CD4-positive, CD25-positive, alpha-beta regulatory T cell (primary cell): Measurements from ENCODE around the gene KIFBP. TPM values are rescaled to one million over a fixed set of nuclear protein-coding genes. Genes with fewer than 3 reads are reported as not detected.

Source experiments
- ATAC-seq, 2 donors: fragments of 150-1000 bp; cut with Tn5 transposase; one replicate each; pipeline ENCODE4 v1.10.0; 2021; ENCODE audit warnings: low read depth in 2 of 2, moderate number of reproducible peaks in 2 of 2, moderate library complexity in 1 of 2
- DNase-seq, 3 donors: peaks; one replicate each; pipeline versions ENCODE4 v3.0.0 to v3.0.0-alpha.2; 2012 to 2022; ENCODE audit warnings: mixed read lengths in 1 of 3
- H3K27ac ChIP-seq: one replicate; pipeline ENCODE4 v1.7.0; 2013; ENCODE audit warnings: mild to moderate bottlenecking, low read length; ENCODE audit not compliant: insufficient read depth, poor library complexity, severe bottlenecking
- H3K27me3 ChIP-seq: one replicate; pipeline ENCODE4 v1.7.0; 2013; ENCODE audit warnings: low read length; ENCODE audit not compliant: control insufficient read depth, insufficient read depth
- H3K36me3 ChIP-seq: one replicate; pipeline ENCODE4 v1.7.0; 2013; ENCODE audit warnings: mild to moderate bottlenecking, low read length, moderate library complexity; ENCODE audit not compliant: control insufficient read depth, insufficient read depth
- H3K4me1 ChIP-seq: 2 replicates; pipeline ENCODE4 v1.7.0; 2013; ENCODE audit warnings: mild to moderate bottlenecking, low read length; ENCODE audit not compliant: insufficient read depth, control insufficient read depth, poor library complexity, severe bottlenecking
- H3K4me3 ChIP-seq: one replicate; pipeline ENCODE4 v1.7.0; 2013; ENCODE audit warnings: low read depth, mild to moderate bottlenecking, low read length, moderate library complexity
- H3K9me3 ChIP-seq, 2 experiments: 1 replicate in 1 of 2; 2 replicates in 1 of 2; pipeline ENCODE4 v1.7.0; 2013; ENCODE audit warnings: low read length in 2 of 2, mild to moderate bottlenecking in 1 of 2, moderate library complexity in 1 of 2; ENCODE audit not compliant: control insufficient read depth in 2 of 2
- H3K27ac Mint-ChIP-seq, 3 donors: one replicate each; pipeline ENCODE4 v1.8.0; 2020 to 2022; ENCODE audit warnings: mild to moderate bottlenecking in 3 of 3, mixed read lengths in 3 of 3, moderate library complexity in 2 of 3
- H3K27me3 Mint-ChIP-seq: one replicate; pipeline ENCODE4 v1.8.0; 2022; ENCODE audit warnings: mild to moderate bottlenecking, mixed read lengths
- H3K36me3 Mint-ChIP-seq: one replicate; pipeline ENCODE4 v1.8.0; 2020; ENCODE audit warnings: mixed read lengths
- H3K4me1 Mint-ChIP-seq, 4 donors: one replicate each; pipeline ENCODE4 v1.8.0; 2020 to 2022; ENCODE audit warnings: mixed read lengths in 4 of 4, mild to moderate bottlenecking in 1 of 4
- H3K4me3 Mint-ChIP-seq, 4 donors: one replicate each; pipeline ENCODE4 v1.8.0; 2020 to 2022; ENCODE audit warnings: mild to moderate bottlenecking in 4 of 4, mixed read lengths in 4 of 4, moderate library complexity in 3 of 4
- H3K9me3 Mint-ChIP-seq, 7 donors: one replicate each; pipeline ENCODE4 v1.8.0; 2020 to 2022; ENCODE audit warnings: mixed read lengths in 7 of 7, mild to moderate bottlenecking in 3 of 7, moderate library complexity in 2 of 7
- polyA plus RNA-seq, 4 donors: library from polyadenylated mRNA; unstranded; fragments of 300-500 nt; fragmentation: Illumina TruSeq; gene quantifications; one replicate each; pipeline ENCODE4 v1.2.3, GENCODE V29; 2021
- total RNA-seq: library from RNA; stranded (reverse); gene quantifications from one replicate; pipeline ENCODE4 v1.2.3, GENCODE V29; 2022

Gene KIFBP
- total and polyA plus RNA-seq, 5 donors from 2014 or later = 2.9 to 5.1 (median 4.4) TPM

- H3K27ac Mint-ChIP-seq = peak overlapping the region in 2 of 3 donors; percentile 57 to 76
- H3K9me3 Mint-ChIP-seq = peaks cover 0 to 3% (median 0%) of the 10 kb centered on the region in 7 donors
- H3K27me3 Mint-ChIP-seq = no peaks in the 10 kb centered on the region
- Histone ChIP-seq H3K27ac (no peak overlapping the region), H3K9me3 (no peaks in the 10 kb centered on the region), H3K27me3 (no peaks in the 10 kb centered on the region), H3K36me3 (no peaks in the 10 kb centered on the region), H3K4me1 (peaks cover 45% of the 10 kb centered on the region), H3K4me3 (no peak overlapping the region)
- no peaks in the 10 kb centered on the region for H3K36me3 Mint-ChIP-seq
- DNase-seq = no peak
- peaks cover 9 to 63% (median 32%) of the 10 kb centered on the region in 4 donors for H3K4me1 Mint-ChIP-seq
- H3K4me3 Mint-ChIP-seq = peak overlapping the region in 2 of 4 donors; percentile 15 to 36
- ATAC-seq = no peak
Observed at GRCh38 chr10:69052736-69053135, 64.1 kb downstream of the KIFBP start.

GRCh38 chr10:69055241-69055640, 66.6 kb downstream of the KIFBP start:
- H3K4me3 Mint-ChIP-seq = peak overlapping the region; percentile 11 to 73 (median 50)
- H3K36me3 Mint-ChIP-seq = no peaks in the 10 kb centered on the region
- H3K4me1 ChIP-seq = peaks cover 38% of the 10 kb centered on the region
- H3K4me1 Mint-ChIP-seq = peaks cover 14 to 55% (median 35%) of the 10 kb centered on the region in 4 donors
- no peaks in the 10 kb centered on the region for H3K9me3 ChIP-seq
- peak in 2 of 3 donors; percentile 40 to 70 for DNase-seq
- no peaks in the 10 kb centered on the region for H3K36me3 ChIP-seq
- H3K27ac Mint-ChIP-seq = peak overlapping the region; percentile 49 to 91 (median 85)
- H3K9me3 Mint-ChIP-seq = peaks cover 0 to 2% (median 0%) of the 10 kb centered on the region in 7 donors
- H3K27me3 Mint-ChIP-seq = no peaks in the 10 kb centered on the region
- H3K4me3 ChIP-seq = peak overlapping the region; percentile 49
- no peaks in the 10 kb centered on the region for H3K27me3 ChIP-seq
- peak; percentile 54 to 64 for ATAC-seq
- peak overlapping the region; percentile 55 for H3K27ac ChIP-seq

DNA sequence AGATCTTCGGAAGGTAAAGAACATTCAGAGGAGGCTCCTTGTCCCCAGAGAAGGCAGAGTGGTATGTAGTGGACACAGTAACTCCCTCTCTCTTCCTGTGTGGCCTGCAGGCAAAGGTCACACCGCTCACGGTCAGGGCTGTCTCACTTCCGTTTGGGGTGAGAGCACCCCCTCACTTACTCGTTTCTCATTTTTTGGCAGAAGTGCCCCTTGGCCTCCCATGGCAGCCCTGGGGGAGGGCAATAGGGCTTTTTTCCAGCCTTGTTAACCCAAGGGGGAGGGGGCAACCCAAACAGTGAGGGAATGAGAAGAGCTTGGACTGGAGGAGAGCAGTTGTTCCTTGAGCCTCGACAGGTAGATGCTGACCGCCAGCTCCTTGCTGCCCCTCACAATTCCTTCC, 67.5 kb downstream of the KIFBP start:
- no peaks in the 10 kb centered on the region for H3K27me3 Mint-ChIP-seq
- H3K27ac Mint-ChIP-seq = peak overlapping the region; percentile 49 to 91 (median 85)
- H3K4me1 Mint-ChIP-seq = peaks cover 17 to 57% (median 35%) of the 10 kb centered on the region in 4 donors
- ATAC-seq (no peak), DNase-seq (no peak)
- peak overlapping the region in 3 of 4 donors; percentile 8 to 63 (median 55) for H3K4me3 Mint-ChIP-seq
- H3K36me3 Mint-ChIP-seq = no peaks in the 10 kb centered on the region
- H3K4me1 ChIP-seq = peaks cover 42% of the 10 kb centered on the region
- peaks cover 0 to 2% (median 0%) of the 10 kb centered on the region in 7 donors for H3K9me3 Mint-ChIP-seq
- H3K36me3 ChIP-seq = no peaks in the 10 kb centered on the region
- H3K9me3 ChIP-seq = no peaks in the 10 kb centered on the region
- no peak overlapping the region for H3K4me3 ChIP-seq
- no peaks in the 10 kb centered on the region for H3K27me3 ChIP-seq
- peak overlapping the region; percentile 55 for H3K27ac ChIP-seq

DNA sequence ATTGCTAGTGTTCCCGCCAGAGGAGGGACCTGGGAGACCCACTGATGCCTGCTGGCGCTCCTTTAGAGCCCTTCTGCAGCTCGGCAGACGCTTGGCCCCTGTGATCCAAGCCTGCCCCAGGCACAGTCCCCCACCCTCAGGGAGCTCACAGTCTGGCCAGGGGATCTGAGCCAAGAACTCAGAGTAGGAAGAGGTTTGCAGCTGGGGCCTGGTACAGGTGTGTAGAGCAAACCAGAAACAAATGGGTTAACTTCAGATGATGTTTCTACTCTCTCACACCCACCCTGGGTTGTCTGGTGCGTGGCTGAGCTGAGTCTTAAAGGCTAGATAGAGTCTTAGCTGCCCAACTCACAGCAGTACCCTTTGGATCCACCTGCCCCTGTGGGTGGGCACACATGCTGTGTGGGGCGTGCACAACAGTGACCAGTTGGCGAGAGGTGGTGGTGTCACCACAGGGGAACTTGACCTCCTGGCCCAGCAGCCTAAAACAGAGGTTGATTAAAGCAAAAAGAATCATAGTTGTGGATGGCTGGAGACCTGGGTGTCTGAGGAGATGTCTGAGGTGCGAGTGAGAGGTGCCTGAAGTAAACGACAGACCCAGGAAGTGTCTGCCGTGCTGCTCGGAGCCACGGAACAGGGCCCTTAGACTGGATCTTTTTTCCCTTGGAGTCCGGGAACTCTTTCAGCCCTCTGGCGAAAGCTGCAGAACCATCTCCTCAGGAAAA, 68.1 kb downstream of the KIFBP start:
- H3K27me3 ChIP-seq = no peaks in the 10 kb centered on the region
- ATAC-seq (no peak), DNase-seq (no peak)
- H3K9me3 Mint-ChIP-seq = peaks cover 0 to 2% (median 0%) of the 10 kb centered on the region in 7 donors
- H3K4me3 Mint-ChIP-seq = peak overlapping the region in 3 of 4 donors; percentile 22 to 55 (median 38)
- H3K9me3 ChIP-seq = no peaks in the 10 kb centered on the region
- no peak overlapping the region for H3K4me3 ChIP-seq
- peak overlapping the region; percentile 37 for H3K27ac ChIP-seq
- H3K36me3 ChIP-seq = no peaks in the 10 kb centered on the region
- H3K36me3 Mint-ChIP-seq = no peaks in the 10 kb centered on the region
- peaks cover 48% of the 10 kb centered on the region for H3K4me1 ChIP-seq
- peak overlapping the region; percentile 43 to 96 (median 91) for H3K27ac Mint-ChIP-seq
- peaks cover 17 to 58% (median 38%) of the 10 kb centered on the region in 4 donors for H3K4me1 Mint-ChIP-seq
- no peaks in the 10 kb centered on the region for H3K27me3 Mint-ChIP-seq

GRCh38 chr10:69057261-69057950, 68.8 kb downstream of the KIFBP start:
- Mint-ChIP-seq H3K27me3 (no peaks in the 10 kb centered on the region), H3K9me3 (peaks cover 0 to 1% (median 0%) of the 10 kb centered on the region in 7 donors), H3K4me1 (peaks cover 21 to 64% (median 43%) of the 10 kb centered on the region in 4 donors), H3K36me3 (no peaks in the 10 kb centered on the region), H3K27ac (peak overlapping the region; percentile 80 to 96 (median 91)), H3K4me3 (peak overlapping the region; percentile 54 to 65 (median 57))
- DNase-seq (peak in 1 of 3 donors; percentile 41), ATAC-seq (no peak)
- peak overlapping the region; percentile 37 for H3K27ac ChIP-seq
- H3K27me3 ChIP-seq = no peaks in the 10 kb centered on the region
- H3K4me3 ChIP-seq = peak overlapping the region; percentile 24
- no peaks in the 10 kb centered on the region for H3K9me3 ChIP-seq
- H3K36me3 ChIP-seq = no peaks in the 10 kb centered on the region
- peaks cover 53% of the 10 kb centered on the region for H3K4me1 ChIP-seq

DNA sequence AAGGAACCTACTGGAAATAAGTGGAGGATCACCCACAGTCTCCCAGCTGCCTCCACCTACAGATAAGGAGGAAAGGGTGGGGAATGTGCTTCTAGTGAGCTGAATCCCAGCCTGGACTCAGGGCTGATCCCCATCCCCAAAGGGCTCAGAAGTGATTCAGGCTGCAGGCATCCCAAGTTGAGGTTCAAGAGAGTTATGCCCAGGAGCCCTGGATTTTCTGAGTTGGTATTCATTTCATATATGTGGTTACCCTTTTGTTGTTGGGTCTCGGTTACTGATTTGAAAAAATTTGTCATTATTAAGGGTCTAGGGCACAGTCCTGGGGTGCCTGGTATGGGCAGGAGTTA, 69.3 kb downstream of the KIFBP start:
- Histone ChIP-seq H3K36me3 (no peaks in the 10 kb centered on the region), H3K4me1 (peaks cover 53% of the 10 kb centered on the region), H3K27me3 (no peaks in the 10 kb centered on the region), H3K4me3 (peak overlapping the region; percentile 24), H3K9me3 (no peaks in the 10 kb centered on the region), H3K27ac (peak overlapping the region; percentile 37)
- ATAC-seq (no peak), DNase-seq (no peak)
- Mint-ChIP-seq H3K4me3 (peak overlapping the region in 1 of 4 donors; percentile 55), H3K4me1 (peaks cover 21 to 65% (median 43%) of the 10 kb centered on the region in 4 donors), H3K36me3 (no peaks in the 10 kb centered on the region), H3K27me3 (no peaks in the 10 kb centered on the region), H3K27ac (peak overlapping the region; percentile 80 to 96 (median 91)), H3K9me3 (no peaks in the 10 kb centered on the region)

GRCh38 chr10:69060127-69060798, 71.7 kb downstream of the KIFBP start:
- Histone ChIP-seq H3K4me3 (no peak overlapping the region), H3K36me3 (no peaks in the 10 kb centered on the region), H3K9me3 (no peaks in the 10 kb centered on the region), H3K4me1 (peaks cover 44% of the 10 kb centered on the region), H3K27me3 (no peaks in the 10 kb centered on the region), H3K27ac (no peak overlapping the region)
- Mint-ChIP-seq H3K9me3 (no peaks in the 10 kb centered on the region), H3K4me1 (peaks cover 21 to 58% (median 44%) of the 10 kb centered on the region in 4 donors), H3K27me3 (no peaks in the 10 kb centered on the region), H3K36me3 (no peaks in the 10 kb centered on the region), H3K27ac (no peak overlapping the region), H3K4me3 (no peak overlapping the region)
- ATAC-seq = no peak
- no peak for DNase-seq
